ENCODE results near the gene ACVRL1. TPM values are rescaled to one million over a fixed set of nuclear protein-coding genes. Genes with fewer than 3 reads are reported as not detected.

The ACVRL1 gene
- total and polyA plus RNA-seq, 10 of the 15 experiments (the other 5 are each of a cell fraction or from before 2014, with no cell fraction given) = not detected

DNA sequence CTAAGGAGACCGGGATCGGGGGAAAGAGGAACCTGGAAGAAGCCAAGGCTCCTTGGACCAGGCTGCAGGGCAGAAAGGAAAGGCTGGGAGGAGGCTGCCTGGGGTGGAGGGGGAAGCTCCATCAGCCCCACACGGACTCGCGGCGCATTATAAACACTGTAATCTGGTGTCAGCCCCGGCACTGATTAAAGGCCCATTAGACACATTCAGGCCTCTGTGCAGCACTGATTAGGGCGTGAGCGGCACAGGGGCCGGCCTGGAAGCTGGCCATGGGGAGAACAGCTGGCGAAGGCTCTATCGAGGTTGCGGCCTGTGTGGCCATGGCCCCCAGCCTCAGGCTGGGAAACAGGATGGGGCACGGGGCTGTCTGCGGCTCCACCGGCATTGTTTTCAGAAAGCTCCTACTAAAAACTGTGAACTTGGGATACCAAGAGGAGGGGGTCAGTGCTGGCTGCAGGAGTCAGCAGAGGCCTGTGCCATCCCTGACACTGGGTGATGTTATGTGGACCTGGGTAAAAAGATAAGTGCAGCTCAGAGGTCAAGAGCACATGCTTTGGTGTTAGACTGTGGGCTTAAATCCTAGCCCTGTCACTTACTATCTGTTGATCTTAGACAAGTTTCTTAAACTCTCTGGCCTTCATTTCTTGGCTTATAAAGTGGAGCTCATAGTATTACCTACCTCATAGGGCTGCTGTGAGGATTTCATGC is 10.6 kb downstream of the ACVRL1 start:
- Histone ChIP-seq H3K27me3 (replicated peaks in 1 of 2; ENCODE audit: control insufficient read depth in 2 of 2, insufficient read depth in 2 of 2, low read length in 1 of 2) (no peaks in the 10 kb centered on the region), H3K9me3 (replicated peaks; ENCODE audit: control insufficient read depth, insufficient read depth, low read length) (no peaks in the 10 kb centered on the region), H4K20me1 (ENCODE audit: control insufficient read depth, insufficient read depth) (no peaks in the 10 kb centered on the region), H3K9ac (ENCODE audit: control insufficient read depth, insufficient read depth, low read length) (no peak overlapping the region), H3K4me2 (ENCODE audit: control insufficient read depth, insufficient read depth) (no peak overlapping the region), H3K27ac (ENCODE audit: control insufficient read depth, insufficient read depth) (no peak overlapping the region), H3K4me3 (no peak overlapping the region), H3K4me1 (ENCODE audit: control insufficient read depth, insufficient read depth, low read length) (peaks cover 3% of the 10 kb centered on the region), H2AFZ (ENCODE audit: control insufficient read depth, low read depth, low read length) (no peak overlapping the region), H3K79me2 (ENCODE audit: control insufficient read depth, insufficient read depth, low read length) (no peaks in the 10 kb centered on the region), H3K36me3 (ENCODE audit: control insufficient read depth in 2 of 2, insufficient read depth in 2 of 2, low read length in 1 of 2) (no peaks in the 10 kb centered on the region)
- no peak for DNase-seq (ENCODE audit: low read depth, low spot score)
- no peak for ATAC-seq
- intact Hi-C loops (cut with micrococcal nuclease; ENCODE audit: unreplicated experiment) (no loop called here), in situ Hi-C loops (cut with MboI) (no loop called here)
- CTCF ChIA-PET = no interaction called here
- TF ChIP-seq RUNX3 (IDR thresholded peaks at IDR 0.05; ENCODE audit: low read length) (no peak), CEBPB (IDR thresholded peaks at IDR 0.05; ENCODE audit: borderline replicate concordance in 1 of 2, low read depth in 2 of 2, low read length in 2 of 2) (no peak), KLF5 (IDR thresholded peaks at IDR 0.05; ENCODE audit: partially characterized antibody) (no peak), ASH2L (IDR thresholded peaks at IDR 0.05; ENCODE audit: borderline replicate concordance, low read depth) (no peak), ZNF384 (IDR thresholded peaks at IDR 0.05; ENCODE audit: borderline replicate concordance, low read depth, low read length) (no peak), EP300 (IDR thresholded peaks at IDR 0.05; ENCODE audit: borderline replicate concordance in 1 of 2, control insufficient read depth in 1 of 2, low read depth in 2 of 2, low read length in 2 of 2) (no peak), POLR2AphosphoS5 (IDR thresholded peaks at IDR 0.05; ENCODE audit: low read length) (no peak), STAT1 (conservative IDR thresholded peaks at IDR 0.05) (no peak), ZNF24 (IDR thresholded peaks at IDR 0.05) (no peak), NR2C1 (IDR thresholded peaks at IDR 0.05) (no peak), CBX5 (IDR thresholded peaks at IDR 0.05; ENCODE audit: low read depth) (no peak)
- RAD21 ChIA-PET (ENCODE audit: unreplicated experiment) = no interaction called here
- FAIRE-seq = peak; percentile 54
- BruUV-seq (replicated peaks) = no TSS peak
- POLR2A ChIA-PET = no interaction called here
- WGBS (ENCODE audit: insufficient coverage, insufficient replicate concordance, low lambda C conversion rate, missing lambda C conversion rate) = 71% methylated on average over 16 of the region's 16 CpGs
- SMC1A ChIA-PET (ENCODE audit: uncharacterized antibody, unreplicated experiment) = no interaction called here

Data from GM12878 (cell line).